ENCODE data around the gene INA.
"Not testable (repeated sequence)": the region's sequence is repeated elsewhere in the genome, so short reads cannot be mapped to it uniquely, and the experiment has no call there.

INA gene

GRCh38 chr10:103244666-103245271 is 32.2 kb upstream of the INA start:
- FAIRE-seq (peak; percentile 75), DNase-seq (ENCODE audit: insufficient read length, low spot score) (peak; percentile 74)
- TF ChIP-seq TAF1 (IDR thresholded peaks at IDR 0.05; ENCODE audit: low read depth, low read length) = no peak
- no peak for TF ChIP-seq POLR2AphosphoS5 (IDR thresholded peaks at IDR 0.05; ENCODE audit: low read depth, low read length)
- TF ChIP-seq PAX5 (IDR thresholded peaks at IDR 0.05; ENCODE audit: insufficient read depth, low read length, severe bottlenecking) = no peak
- 0 out of 2 replicates have a peak, but pooled peaks have one; percentile 15 for TF ChIP-seq SPI1 (IDR thresholded peaks at IDR 0.05; ENCODE audit: low read depth, low read length)
- no peak for TF ChIP-seq POLR2A (IDR thresholded peaks at IDR 0.05; ENCODE audit: low read depth, low read length)
- TF ChIP-seq POU2F2 (IDR thresholded peaks at IDR 0.05; ENCODE audit: low read depth, low read length) = no peak

GRCh38 chr10:103245587-103245986 is 31.4 kb upstream of the INA start, which contains the start of gene RPEL1:
TSS of gene RPEL1 (plus strand) at chr10:103245887. CDS start at chr10:103245997, 110 bp downstream.
- DNase-seq (ENCODE audit: insufficient read length, low spot score); FAIRE-seq: not testable (repeated sequence)

DNA sequence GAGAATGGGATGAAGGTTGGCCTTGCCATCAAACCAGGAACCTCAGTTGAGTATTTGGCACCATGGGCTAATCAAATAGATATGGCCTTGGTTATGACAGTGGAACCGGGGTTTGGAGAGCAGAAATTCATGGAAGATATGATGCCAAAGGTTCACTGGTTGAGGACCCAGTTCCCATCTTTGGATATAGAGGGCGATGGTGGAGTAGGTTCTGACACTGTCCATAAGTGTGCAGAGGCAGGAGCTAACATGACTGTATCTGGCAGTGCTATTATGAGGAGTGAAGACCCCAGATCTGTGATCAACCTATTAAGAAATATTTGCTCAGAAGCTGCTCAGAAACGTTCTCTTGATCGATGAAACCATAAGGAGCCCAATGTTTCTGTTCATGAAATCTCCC is 30.6 kb upstream of the INA start:
- FAIRE-seq (no peak), DNase-seq (ENCODE audit: insufficient read length, low spot score) (no peak)
- TF ChIP-seq TAF1 (IDR thresholded peaks at IDR 0.05; ENCODE audit: low read depth, low read length) = no peak
- TF ChIP-seq POLR2A (IDR thresholded peaks at IDR 0.05; ENCODE audit: low read depth, low read length) = no peak

DNA sequence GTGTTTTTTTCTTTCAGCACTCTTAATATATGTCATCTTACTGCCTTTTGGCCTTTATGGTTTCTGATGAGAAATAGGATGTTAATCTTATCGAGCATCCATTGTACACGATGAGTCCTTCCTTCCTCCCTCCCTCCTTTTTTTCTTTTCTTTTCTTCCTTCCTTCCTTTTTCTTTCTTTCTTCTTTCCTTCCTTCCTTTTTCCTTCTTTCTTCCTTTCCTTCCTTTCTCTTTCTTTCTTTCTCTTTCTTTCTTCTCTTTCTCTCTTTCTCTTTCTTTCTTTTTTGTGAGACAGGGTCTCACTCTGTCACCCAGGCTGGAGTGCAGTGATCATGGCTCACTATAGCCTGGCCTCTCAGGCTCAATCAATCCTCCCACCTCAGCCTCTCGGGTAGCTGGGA is 22.8 kb upstream of the INA start:
- TF ChIP-seq SPI1 (IDR thresholded peaks at IDR 0.05; ENCODE audit: low read depth, low read length) = no peak
- TF ChIP-seq POLR2AphosphoS5 (IDR thresholded peaks at IDR 0.05; ENCODE audit: low read depth, low read length) = no peak
- TF ChIP-seq PAX5 (IDR thresholded peaks at IDR 0.05; ENCODE audit: insufficient read depth, low read length, severe bottlenecking) = no peak
- TF ChIP-seq POU2F2 (IDR thresholded peaks at IDR 0.05; ENCODE audit: low read depth, low read length) = no peak
- no peak for TF ChIP-seq POLR2A (IDR thresholded peaks at IDR 0.05; ENCODE audit: low read depth, low read length)
- TF ChIP-seq TAF1 (IDR thresholded peaks at IDR 0.05; ENCODE audit: low read depth, low read length) = no peak
- no peak for FAIRE-seq

GRCh38 chr10:103254538-103255325 is 22.2 kb upstream of the INA start:
- FAIRE-seq = no peak
- no peak for DNase-seq (ENCODE audit: insufficient read length, low spot score)
- TF ChIP-seq PAX5 (IDR thresholded peaks at IDR 0.05; ENCODE audit: insufficient read depth, low read length, severe bottlenecking) (no peak), TAF1 (IDR thresholded peaks at IDR 0.05; ENCODE audit: low read depth, low read length) (no peak), POLR2A (IDR thresholded peaks at IDR 0.05; ENCODE audit: low read depth, low read length) (no peak), SPI1 (IDR thresholded peaks at IDR 0.05; ENCODE audit: low read depth, low read length) (no peak), POLR2AphosphoS5 (IDR thresholded peaks at IDR 0.05; ENCODE audit: low read depth, low read length) (no peak), POU2F2 (IDR thresholded peaks at IDR 0.05; ENCODE audit: low read depth, low read length) (no peak)

More for the DNA sequence above, 22.8 kb upstream of the INA start:
- DNase-seq (ENCODE audit: insufficient read length, low spot score) = no peak

DNA sequence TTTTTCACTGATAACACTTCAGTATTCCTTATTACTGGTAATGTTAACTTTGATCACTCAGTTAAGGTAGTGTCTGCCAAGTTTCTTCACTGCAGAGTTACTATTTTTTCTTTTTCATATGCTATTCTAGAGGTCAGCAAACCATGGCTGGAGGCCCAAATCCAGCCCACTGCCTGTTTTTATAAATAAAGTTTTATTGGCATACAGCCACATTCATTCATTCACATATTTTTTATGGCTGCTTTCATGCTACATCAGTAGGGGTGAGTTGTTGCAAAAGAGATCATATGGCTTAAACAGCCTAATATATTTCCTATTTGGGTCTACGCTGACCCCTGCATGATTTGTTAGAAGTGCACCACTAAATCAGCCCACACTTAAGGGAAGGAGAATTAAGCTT is 20.3 kb upstream of the INA start:
- no peak for TF ChIP-seq PAX5 (IDR thresholded peaks at IDR 0.05; ENCODE audit: insufficient read depth, low read length, severe bottlenecking)
- no peak for FAIRE-seq

GRCh38 chr10:103257812-103258211 is 19.1 kb upstream of the INA start:
- FAIRE-seq (no peak), DNase-seq (ENCODE audit: insufficient read length, low spot score) (no peak)
- TF ChIP-seq POLR2AphosphoS5 (IDR thresholded peaks at IDR 0.05; ENCODE audit: low read depth, low read length) (no peak), POLR2A (IDR thresholded peaks at IDR 0.05; ENCODE audit: low read depth, low read length) (no peak), POU2F2 (IDR thresholded peaks at IDR 0.05; ENCODE audit: low read depth, low read length) (no peak), TAF1 (IDR thresholded peaks at IDR 0.05; ENCODE audit: low read depth, low read length) (no peak), PAX5 (IDR thresholded peaks at IDR 0.05; ENCODE audit: insufficient read depth, low read length, severe bottlenecking) (no peak), SPI1 (IDR thresholded peaks at IDR 0.05; ENCODE audit: low read depth, low read length) (no peak)

More for the DNA sequence above, 20.3 kb upstream of the INA start:
- DNase-seq (ENCODE audit: insufficient read length, low spot score) = no peak

DNA sequence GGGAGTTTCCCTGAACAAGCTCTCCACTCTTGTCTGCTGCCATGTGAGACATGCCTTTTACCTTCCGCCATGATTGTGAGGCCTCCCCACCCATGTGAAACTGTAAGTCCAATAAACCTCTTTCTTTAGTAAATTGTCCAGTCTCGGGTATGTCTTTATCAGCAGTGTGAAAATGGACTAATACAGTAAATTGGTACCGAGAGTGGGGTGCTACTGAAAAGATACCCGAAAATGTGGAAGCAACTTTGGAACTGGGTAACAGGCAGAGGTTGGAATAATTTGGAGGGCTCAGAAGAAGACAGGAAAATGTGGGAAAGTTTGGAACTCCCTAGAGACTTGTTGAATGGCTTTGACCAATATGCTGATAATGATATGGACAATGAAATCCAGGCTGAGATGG is 18.0 kb upstream of the INA start:
- not testable (repeated sequence) for FAIRE-seq; DNase-seq (ENCODE audit: insufficient read length, low spot score)

- TF ChIP-seq POLR2A (IDR thresholded peaks at IDR 0.05; ENCODE audit: low read depth, low read length) (no peak), PAX5 (IDR thresholded peaks at IDR 0.05; ENCODE audit: insufficient read depth, low read length, severe bottlenecking) (no peak), POLR2AphosphoS5 (IDR thresholded peaks at IDR 0.05; ENCODE audit: low read depth, low read length) (no peak), POU2F2 (IDR thresholded peaks at IDR 0.05; ENCODE audit: low read depth, low read length) (no peak), TAF1 (IDR thresholded peaks at IDR 0.05; ENCODE audit: low read depth, low read length) (no peak), SPI1 (IDR thresholded peaks at IDR 0.05; ENCODE audit: low read depth, low read length) (no peak)
- DNase-seq (ENCODE audit: insufficient read length, low spot score) = no peak
- no peak for FAIRE-seq
Measured at GRCh38 chr10:103259989-103260388, 16.9 kb upstream of the INA start.

DNA sequence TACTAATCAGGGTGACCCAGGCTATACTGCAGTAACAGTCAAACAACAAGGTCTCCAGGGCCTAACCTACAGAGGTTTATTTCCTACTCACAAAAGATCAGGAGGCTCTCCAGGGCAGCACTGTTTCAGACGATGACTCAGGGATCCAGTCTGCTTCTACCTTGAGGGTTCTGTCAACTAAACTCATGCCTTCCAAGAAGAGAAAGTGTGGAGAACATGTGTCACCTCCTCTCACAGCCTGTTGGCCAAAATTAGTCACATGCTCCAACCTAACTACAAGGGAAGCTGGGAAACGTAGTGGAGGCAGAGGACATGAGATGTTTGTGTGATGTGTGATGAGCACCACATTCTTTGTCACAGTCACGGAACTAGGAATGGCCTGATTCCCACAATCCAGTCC is 14.7 kb upstream of the INA start:
- no peak for DNase-seq (ENCODE audit: insufficient read length, low spot score)
- TF ChIP-seq POLR2AphosphoS5 (IDR thresholded peaks at IDR 0.05; ENCODE audit: low read depth, low read length) = no peak
- no peak for TF ChIP-seq PAX5 (IDR thresholded peaks at IDR 0.05; ENCODE audit: insufficient read depth, low read length, severe bottlenecking)
- no peak for TF ChIP-seq TAF1 (IDR thresholded peaks at IDR 0.05; ENCODE audit: low read depth, low read length)
- no peak for TF ChIP-seq POLR2A (IDR thresholded peaks at IDR 0.05; ENCODE audit: low read depth, low read length)
- TF ChIP-seq SPI1 (IDR thresholded peaks at IDR 0.05; ENCODE audit: low read depth, low read length) = no peak
- no peak for TF ChIP-seq POU2F2 (IDR thresholded peaks at IDR 0.05; ENCODE audit: low read depth, low read length)
- no peak for FAIRE-seq

Measured in GM12891 (cell line).